HPDE6-E6E7 (cell line): Measurements from ENCODE around the gene PEX16.

Experiments used
- DNase-seq: peaks from one replicate; pipeline ENCODE4 v3.0.0; 2011; ENCODE audit warnings: missing footprints; ENCODE audit errors: extremely low spot score

Gene PEX16

GRCh38 chr11:45877221-45877620, 40.5 kb downstream of the PEX16 start:
- DNase-seq, result no peak

- no peak for DNase-seq
Measured at GRCh38 chr11:45876401-45876800, 41.3 kb downstream of the PEX16 start.

- DNase-seq, result peak; percentile 64
Measured at GRCh38 chr11:45872651-45873356, 44.9 kb downstream of the PEX16 start.

- no peak for DNase-seq
Measured at GRCh38 chr11:45871638-45872037, 46.0 kb downstream of the PEX16 start.

- DNase-seq, result no peak
Measured at GRCh38 chr11:45870706-45871105, 47.0 kb downstream of the PEX16 start.

- no peak for DNase-seq
Measured at GRCh38 chr11:45869551-45869950, 48.1 kb downstream of the PEX16 start.

GRCh38 chr11:45864041-45864440, 53.6 kb downstream of the PEX16 start:
- DNase-seq, result no peak

GRCh38 chr11:45860764-45861510, 56.7 kb downstream of the PEX16 start:
- no peak for DNase-seq

GRCh38 chr11:45860348-45860747, 57.3 kb downstream of the PEX16 start:
- no peak for DNase-seq
